Mucosa of rectum (tissue), 2 donors: ENCODE data around the gene GMPR2.
"Not testable (repeated sequence)": the region's sequence is repeated elsewhere in the genome, so short reads cannot be mapped to it uniquely, and the experiment has no call there.

Source experiments
- H3K27ac ChIP-seq, 2 donors: one replicate each; pipeline ENCODE4 v1.7.0; 2013; ENCODE audit warnings: inconsistent platforms in 2 of 2, low read depth in 2 of 2, low read length in 2 of 2
- H3K27me3 ChIP-seq, 2 donors: one replicate each; pipeline ENCODE4 v1.7.0; 2013; ENCODE audit warnings: low read length in 2 of 2; ENCODE audit not compliant: control insufficient read depth in 2 of 2, insufficient read depth in 2 of 2
- H3K36me3 ChIP-seq, 2 donors: one replicate each; pipeline ENCODE4 v1.7.0; 2013; ENCODE audit warnings: low read length in 2 of 2; ENCODE audit not compliant: control insufficient read depth in 2 of 2, insufficient read depth in 2 of 2
- H3K4me1 ChIP-seq, 2 donors: one replicate each; pipeline ENCODE4 v1.7.0; 2013; ENCODE audit warnings: low read length in 2 of 2, mild to moderate bottlenecking in 1 of 2; ENCODE audit not compliant: control insufficient read depth in 2 of 2, insufficient read depth in 2 of 2
- H3K4me3 ChIP-seq, 2 donors: one replicate each; pipeline ENCODE4 v1.7.0; 2013; ENCODE audit warnings: low read length in 2 of 2
- H3K9ac ChIP-seq, 2 donors: one replicate each; pipeline ENCODE4 v1.7.0; 2013; ENCODE audit warnings: low read length in 2 of 2, low read depth in 1 of 2, mild to moderate bottlenecking in 1 of 2
- H3K9me3 ChIP-seq, 2 donors: one replicate each; pipeline ENCODE4 v1.7.0; 2013; ENCODE audit warnings: low read length in 2 of 2; ENCODE audit not compliant: control insufficient read depth in 2 of 2
- donor health status: healthy.
- donor health status: Normal muscosa, but diverticular disease.

Gene GMPR2

GRCh38 chr14:24202538-24202937 lies 30.2 kb upstream of the GMPR2 start:
- not testable (repeated sequence) for H3K9me3 ChIP-seq, H3K27ac ChIP-seq, H3K27me3 ChIP-seq, H3K4me1 ChIP-seq, H3K4me3 ChIP-seq, H3K9ac ChIP-seq
- peaks cover 25 to 32% of the 10 kb centered on the region in 2 donors for H3K36me3 ChIP-seq

DNA sequence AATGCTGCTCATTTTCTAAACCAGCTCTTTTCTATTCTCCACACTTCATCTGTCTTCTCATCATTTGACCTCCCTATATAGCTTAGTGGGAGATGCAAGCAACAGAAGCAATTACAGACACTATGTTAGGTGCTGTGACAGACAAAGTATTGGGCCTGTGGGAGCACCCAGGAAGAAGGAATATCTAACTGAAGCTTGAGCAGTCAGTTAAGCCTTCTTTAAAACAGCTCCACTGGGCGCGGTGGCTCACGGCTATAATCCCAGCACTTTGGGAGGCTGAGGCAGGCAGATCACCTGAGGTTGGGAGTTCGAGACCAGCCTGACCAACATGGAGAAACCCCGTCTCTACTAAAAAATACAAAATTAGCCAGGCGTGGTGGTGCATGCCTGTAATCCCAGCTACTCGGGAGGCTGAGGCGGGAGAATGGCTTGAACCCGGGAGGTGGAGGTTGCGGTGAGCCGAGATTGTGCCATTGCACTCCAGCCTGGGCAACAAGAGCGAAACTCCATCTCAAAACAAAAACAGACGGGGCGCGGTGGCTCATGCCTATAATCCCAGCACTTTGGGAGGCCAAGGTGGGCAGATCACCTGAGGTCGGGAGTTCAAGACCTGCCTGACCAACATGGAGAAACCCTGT lies 29.4 kb upstream of the GMPR2 start:
- not testable (repeated sequence) for H3K9me3 ChIP-seq, H3K27me3 ChIP-seq, H3K4me1 ChIP-seq, H3K4me3 ChIP-seq, H3K9ac ChIP-seq, H3K27ac ChIP-seq
- H3K36me3 ChIP-seq = peaks cover 29 to 40% of the 10 kb centered on the region in 2 donors

- Histone ChIP-seq H3K4me3 (no peak overlapping the region), H3K36me3 (peaks cover 38 to 45% of the 10 kb centered on the region in 2 donors), H3K4me1 (no peaks in the 10 kb centered on the region), H3K9me3 (no peaks in the 10 kb centered on the region), H3K9ac (no peak overlapping the region), H3K27me3 (no peaks in the 10 kb centered on the region), H3K27ac (no peak overlapping the region)
These were observed 28.3 kb upstream of the GMPR2 start for GRCh38 chr14:24204163-24205146.

- Histone ChIP-seq H3K36me3 (peaks cover 55 to 60% of the 10 kb centered on the region in 2 donors), H3K4me3 (no peak overlapping the region), H3K4me1 (no peaks in the 10 kb centered on the region), H3K27ac (no peak overlapping the region), H3K9me3 (no peaks in the 10 kb centered on the region), H3K27me3 (no peaks in the 10 kb centered on the region), H3K9ac (no peak overlapping the region)
These were observed 26.2 kb upstream of the GMPR2 start for GRCh38 chr14:24206260-24207103.

DNA sequence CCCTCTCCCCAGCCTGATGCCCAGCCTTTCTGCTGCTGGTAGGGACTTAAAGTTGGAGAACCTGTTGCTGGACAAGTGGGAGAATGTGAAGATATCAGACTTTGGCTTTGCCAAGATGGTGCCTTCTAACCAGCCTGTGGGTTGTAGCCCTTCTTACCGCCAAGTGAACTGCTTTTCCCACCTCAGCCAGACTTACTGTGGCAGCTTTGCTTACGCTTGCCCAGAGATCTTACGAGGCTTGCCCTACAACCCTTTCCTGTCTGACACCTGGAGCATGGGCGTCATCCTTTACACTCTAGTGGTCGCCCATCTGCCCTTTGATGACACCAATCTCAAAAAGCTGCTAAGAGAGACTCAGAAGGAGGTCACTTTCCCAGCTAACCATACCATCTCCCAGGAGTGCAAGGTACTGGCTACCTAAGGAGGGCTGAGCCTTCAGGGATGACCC lies 25.6 kb upstream of the GMPR2 start:
- no peak overlapping the region for H3K27ac ChIP-seq
- no peak overlapping the region for H3K9ac ChIP-seq
- no peaks in the 10 kb centered on the region for H3K27me3 ChIP-seq
- H3K4me3 ChIP-seq = no peak overlapping the region
- H3K9me3 ChIP-seq = no peaks in the 10 kb centered on the region
- H3K36me3 ChIP-seq = peaks cover 56 to 61% of the 10 kb centered on the region in 2 donors
- no peaks in the 10 kb centered on the region for H3K4me1 ChIP-seq

DNA sequence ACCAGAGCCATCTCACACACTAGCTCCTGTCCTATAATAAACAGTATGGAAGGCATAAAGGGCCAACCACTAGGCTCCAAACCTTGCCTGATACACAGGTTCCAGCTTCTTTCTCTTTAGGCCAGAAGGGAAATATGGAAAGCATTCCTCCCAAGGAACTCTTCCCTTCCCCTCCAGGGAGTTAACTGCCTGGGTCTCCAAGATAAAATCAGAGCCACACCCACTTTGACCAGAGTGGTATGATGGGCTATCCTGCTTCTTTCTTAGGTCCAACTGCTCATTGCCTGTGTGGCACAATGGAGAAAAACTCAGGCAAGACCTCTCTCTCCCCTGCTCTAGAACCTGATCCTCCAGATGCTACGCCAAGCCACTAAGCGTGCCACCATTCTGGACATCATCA lies 25.1 kb upstream of the GMPR2 start:
- Histone ChIP-seq H3K9ac (no peak overlapping the region), H3K36me3 (peaks cover 56 to 61% of the 10 kb centered on the region in 2 donors), H3K27me3 (no peaks in the 10 kb centered on the region), H3K4me1 (peaks cover 0 to 3% of the 10 kb centered on the region in 2 donors), H3K27ac (no peak overlapping the region), H3K4me3 (no peak overlapping the region), H3K9me3 (no peaks in the 10 kb centered on the region)

DNA sequence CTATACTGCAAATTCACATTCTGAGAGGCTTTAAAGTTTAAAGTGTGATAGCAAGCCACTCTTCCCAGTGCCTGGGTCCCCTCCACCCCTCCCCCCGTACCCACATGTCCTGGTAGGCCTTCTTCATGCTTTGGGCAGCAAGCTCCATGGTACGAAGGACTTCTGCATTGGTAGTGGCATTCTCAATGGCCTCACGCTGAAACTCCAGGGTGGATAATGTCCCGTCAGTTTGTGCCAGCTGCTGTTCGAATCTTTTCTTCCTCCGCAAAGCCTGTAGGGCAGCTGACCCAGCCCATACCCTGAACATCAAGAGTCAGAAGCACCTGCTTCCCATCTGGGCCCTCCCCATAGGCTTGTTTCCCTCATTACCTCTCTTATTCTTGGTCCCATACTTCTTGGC lies 21.4 kb upstream of the GMPR2 start:
- Histone ChIP-seq H3K36me3 (peaks cover 45 to 46% of the 10 kb centered on the region in 2 donors), H3K9me3 (no peaks in the 10 kb centered on the region), H3K27me3 (no peaks in the 10 kb centered on the region), H3K9ac (no peak overlapping the region), H3K4me1 (peaks cover 6 to 12% of the 10 kb centered on the region in 2 donors), H3K27ac (no peak overlapping the region), H3K4me3 (no peak overlapping the region)

- Histone ChIP-seq H3K27ac (peak within 1 kb of the TSS; percentile 99), H3K36me3 (peaks cover 30 to 34% of the 10 kb centered on the region in 2 donors), H3K4me3 (peak within 1 kb of the TSS; percentile 82 to 91), H3K9me3 (no peaks in the 10 kb centered on the region), H3K9ac (peak within 1 kb of the TSS; percentile 95 to 98), H3K27me3 (no peaks in the 10 kb centered on the region), H3K4me1 (peaks cover 6 to 12% of the 10 kb centered on the region in 2 donors)
These were observed 19.5 kb upstream of the GMPR2 start, which contains the start of gene CHMP4A for GRCh38 chr14:24212924-24213865. TSS of gene CHMP4A (minus strand) at chr14:24213488. CDS start at chr14:24213439, 49 bp downstream.
